AG04449 (cell line): ENCODE data around the gene SLC32A1.

ENCODE experiments used
- CTCF ChIA-PET: fragments of 350-600 bp; formaldehyde crosslinking; extraction: SDS; loops from one replicate; lab custom pipeline; 2021; ENCODE audit warnings: antibody characterized with exemption; lab: Yijun Ruan, JAX
- POLR2A ChIA-PET: fragments of 400-600, 350-600 bp; formaldehyde crosslinking; extraction: SDS; loops from one replicate; lab custom pipeline; 2020; ENCODE audit warnings: antibody characterized with exemption, inconsistent platforms; lab: Yijun Ruan, JAX
- DNase-seq: peaks from one replicate; pipeline ENCODE4 v3.0.0-alpha.2; 2010; ENCODE audit warnings: low read depth, low spot score
- H3K4me3 ChIP-seq: 2 replicates; pipeline ENCODE4 v1.5.1; 2011; ENCODE audit warnings: low read depth, mild to moderate bottlenecking, control low read depth, low read length
- TF ChIP-seq, protein P1 (sequence below): IDR thresholded peaks from one replicate; pipeline ENCODE4 v1.5.1; 2011; ENCODE audit warnings: mild to moderate bottlenecking, moderate library complexity, low read length, control low read depth, inconsistent platforms; ENCODE audit not compliant: insufficient read depth; ENCODE audit errors: missing control alignments

Gene SLC32A1

DNA sequence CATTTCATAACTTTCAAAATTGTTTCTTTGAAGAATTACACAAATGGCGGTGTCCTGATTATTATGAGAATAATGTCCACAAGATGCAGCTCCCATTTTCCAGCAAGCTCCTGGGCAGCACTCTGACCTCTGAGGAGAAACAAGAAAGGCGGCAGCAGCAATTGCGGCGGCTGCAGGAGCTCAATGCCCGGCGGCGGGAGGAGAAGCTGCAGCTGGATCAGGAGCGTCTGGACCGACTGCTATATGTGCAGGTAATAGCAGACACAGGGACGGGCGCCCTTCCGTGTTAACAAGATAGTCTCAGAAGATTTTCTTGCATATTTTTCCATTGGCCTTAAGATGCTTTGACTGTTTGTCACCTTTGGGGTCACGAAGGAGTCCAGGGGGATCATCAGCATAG lies 30.6 kb downstream of the SLC32A1 start:
- POLR2A ChIA-PET = no interaction called here
- no peak overlapping the region for H3K4me3 ChIP-seq
- CTCF ChIA-PET = interaction anchor here (0.8 to 12.3 kb wide), 2 partner anchors 106 to 111 kb away, joined by 3 to 164 read pairs; no protein-coding TSS in a partner anchor
- TF ChIP-seq, protein P1, sequence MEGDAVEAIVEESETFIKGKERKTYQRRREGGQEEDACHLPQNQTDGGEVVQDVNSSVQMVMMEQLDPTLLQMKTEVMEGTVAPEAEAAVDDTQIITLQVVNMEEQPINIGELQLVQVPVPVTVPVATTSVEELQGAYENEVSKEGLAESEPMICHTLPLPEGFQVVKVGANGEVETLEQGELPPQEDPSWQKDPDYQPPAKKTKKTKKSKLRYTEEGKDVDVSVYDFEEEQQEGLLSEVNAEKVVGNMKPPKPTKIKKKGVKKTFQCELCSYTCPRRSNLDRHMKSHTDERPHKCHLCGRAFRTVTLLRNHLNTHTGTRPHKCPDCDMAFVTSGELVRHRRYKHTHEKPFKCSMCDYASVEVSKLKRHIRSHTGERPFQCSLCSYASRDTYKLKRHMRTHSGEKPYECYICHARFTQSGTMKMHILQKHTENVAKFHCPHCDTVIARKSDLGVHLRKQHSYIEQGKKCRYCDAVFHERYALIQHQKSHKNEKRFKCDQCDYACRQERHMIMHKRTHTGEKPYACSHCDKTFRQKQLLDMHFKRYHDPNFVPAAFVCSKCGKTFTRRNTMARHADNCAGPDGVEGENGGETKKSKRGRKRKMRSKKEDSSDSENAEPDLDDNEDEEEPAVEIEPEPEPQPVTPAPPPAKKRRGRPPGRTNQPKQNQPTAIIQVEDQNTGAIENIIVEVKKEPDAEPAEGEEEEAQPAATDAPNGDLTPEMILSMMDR = no peak
- no peak for DNase-seq

DNA sequence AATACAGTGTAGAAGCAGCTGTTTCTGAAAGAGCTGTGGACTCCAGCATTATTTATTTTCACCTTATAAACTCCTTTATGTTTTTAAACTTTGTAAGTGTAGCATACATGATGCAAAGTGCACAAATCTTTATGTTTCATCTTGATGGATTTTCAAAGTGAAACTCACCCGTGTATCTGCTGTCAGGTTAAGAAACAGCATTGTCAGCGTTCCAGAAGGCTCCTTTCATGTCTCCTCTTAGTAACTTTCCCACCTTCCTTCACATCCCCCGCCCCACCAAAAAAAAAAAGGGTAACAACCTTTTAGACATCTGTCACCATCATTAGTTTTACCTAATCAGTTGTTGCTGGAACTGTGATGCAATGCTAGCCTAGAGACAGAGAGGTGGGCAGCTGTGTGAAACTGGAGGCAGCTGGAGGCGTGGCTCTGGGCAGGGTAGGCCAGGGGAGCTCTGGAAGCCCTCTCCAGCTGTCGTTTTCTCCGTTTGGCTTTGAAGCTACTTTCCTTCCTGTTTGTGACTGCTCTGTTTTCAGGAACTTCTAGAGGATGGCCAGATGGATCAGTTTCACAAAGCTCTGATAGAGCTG lies 31.1 kb downstream of the SLC32A1 start:
- CTCF ChIA-PET = interaction anchor here (0.8 to 12.3 kb wide), 2 partner anchors 107 to 112 kb away, joined by 3 to 164 read pairs; no protein-coding TSS in a partner anchor
- POLR2A ChIA-PET = no interaction called here
- DNase-seq = no peak
- TF ChIP-seq, protein P1 = no peak
- no peak overlapping the region for H3K4me3 ChIP-seq

DNA sequence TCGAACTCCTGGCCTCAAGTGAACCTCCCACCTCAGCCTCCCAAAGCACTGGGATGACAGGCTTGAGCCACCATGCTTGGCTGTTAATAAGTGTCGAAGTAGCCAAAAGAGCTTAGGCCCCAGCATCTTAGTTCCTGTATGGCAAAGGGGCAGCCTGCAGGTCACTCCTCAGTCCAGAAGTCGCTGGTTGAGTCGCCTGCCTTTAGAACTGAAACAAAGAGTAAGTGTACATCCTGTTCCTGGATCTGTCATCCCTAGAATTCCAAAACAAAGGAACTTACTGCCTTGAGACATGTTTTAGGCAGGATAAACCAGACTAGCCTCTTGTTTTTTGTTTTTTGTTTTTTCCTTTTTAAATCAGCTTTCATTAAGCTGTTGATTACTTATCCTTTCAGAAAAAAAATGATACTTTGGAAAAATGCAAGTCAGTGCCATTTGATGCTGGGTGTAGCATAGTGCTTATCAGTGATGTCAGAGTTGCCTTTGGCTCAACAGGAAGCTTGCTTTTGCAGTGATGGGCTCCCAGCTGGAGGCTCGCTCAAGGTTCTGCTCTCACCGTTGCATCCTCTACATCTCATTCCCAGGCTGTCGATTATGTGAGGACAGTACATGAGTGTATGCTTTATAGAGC lies 33.0 kb downstream of the SLC32A1 start:
- POLR2A ChIA-PET = no interaction called here
- DNase-seq = no peak
- no peak overlapping the region for H3K4me3 ChIP-seq
- CTCF ChIA-PET = interaction anchor here (12.3 kb wide), 1 partner anchor 109 kb away, joined by 164 read pairs; no protein-coding TSS in a partner anchor
- TF ChIP-seq, protein P1 = no peak

DNA sequence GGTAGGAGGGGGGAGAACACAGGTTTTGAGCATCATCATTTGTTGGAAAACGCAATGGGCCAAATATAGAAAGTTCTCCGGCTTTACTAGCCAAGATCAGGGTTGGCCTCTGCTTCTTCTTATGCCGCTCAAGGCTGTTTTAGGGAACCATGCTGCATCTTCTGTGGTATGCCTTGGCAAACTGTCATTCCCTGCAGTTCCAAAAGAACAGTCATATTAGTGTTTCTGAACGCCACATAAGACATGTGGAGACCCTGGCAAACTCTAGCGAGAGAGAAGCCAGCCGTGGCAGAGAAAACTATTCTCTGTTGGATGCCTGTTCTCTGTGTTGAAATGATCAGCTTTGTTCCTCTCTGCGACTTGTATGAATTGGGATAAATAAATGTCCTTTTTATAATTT lies 34.8 kb downstream of the SLC32A1 start:
- TF ChIP-seq, protein P1 = no peak
- H3K4me3 ChIP-seq = no peak overlapping the region
- ChIA-PET POLR2A (no interaction called here), CTCF (interaction anchor here (1.2 to 12.3 kb wide), 4 partner anchors 8 to 116 kb away, joined by 3 to 164 read pairs (median 14); no protein-coding TSS in a partner anchor)
- no peak for DNase-seq

DNA sequence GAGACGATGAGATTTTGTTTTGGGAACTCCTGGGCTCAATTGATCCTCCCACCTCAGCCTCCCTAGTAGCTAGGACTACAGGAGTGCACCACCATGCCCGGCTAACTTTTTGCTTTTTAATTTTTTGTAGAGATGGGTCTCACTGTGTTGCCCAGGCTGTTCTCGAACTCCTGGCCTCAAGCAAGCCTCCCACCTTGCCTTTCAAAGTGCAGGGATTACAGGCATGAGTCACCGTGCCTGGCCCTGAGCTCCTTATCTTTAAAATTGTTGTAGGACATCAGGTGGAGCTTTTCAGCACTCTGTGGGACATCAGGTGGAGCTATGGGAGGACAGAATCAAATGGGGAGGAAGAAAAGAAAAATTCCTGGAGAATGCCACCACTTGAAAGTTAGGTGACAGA lies 36.7 kb downstream of the SLC32A1 start:
- no peak overlapping the region for H3K4me3 ChIP-seq

DNA sequence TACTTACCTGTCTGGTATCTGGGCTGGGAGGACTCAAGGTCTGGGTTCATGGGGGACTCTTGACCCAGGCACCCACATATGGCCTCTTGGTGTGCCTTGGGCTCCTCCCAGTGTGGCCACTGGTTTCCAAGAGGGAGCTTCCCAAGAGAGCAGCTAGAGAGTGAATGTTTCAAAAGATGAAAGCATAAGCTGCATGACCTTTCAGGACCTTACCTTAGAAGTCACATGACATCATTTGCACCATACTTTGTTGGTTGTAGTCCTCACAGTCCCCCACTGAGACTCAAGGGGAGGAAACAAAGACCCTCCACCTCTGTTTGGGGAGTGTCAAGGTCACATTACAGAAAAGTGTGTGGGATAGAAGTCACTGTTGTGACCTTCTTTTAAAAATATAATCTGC lies 37.9 kb downstream of the SLC32A1 start:
- ChIA-PET POLR2A (no interaction called here), CTCF (interaction anchor here (1.5 to 4.2 kb wide), 2 partner anchors 11 to 131 kb away, joined by 4 to 24 read pairs; no protein-coding TSS in a partner anchor)
- no peak for DNase-seq
- no peak overlapping the region for H3K4me3 ChIP-seq
- TF ChIP-seq, protein P1 = no peak

More for the DNA sequence above, 36.7 kb downstream of the SLC32A1 start:
- ChIA-PET CTCF (interaction anchor here (4.2 kb wide), 1 partner anchor 10 kb away, joined by 24 read pairs; no protein-coding TSS in a partner anchor), POLR2A (no interaction called here)
- DNase-seq = no peak
- TF ChIP-seq, protein P1 = no peak
